Measurements from ENCODE around the gene MRPL38.

MRPL38 gene

GRCh38 chr17:75904749-75905521, at the start of gene MRPL38 (continued):
- TF ChIP-seq YY2 (tag by site-specific recombination; IDR thresholded peaks at IDR 0.05): peak; percentile 84
- TF ChIP-seq ZNF660 (tag by site-specific recombination; IDR thresholded peaks at IDR 0.05): peak; percentile 96
- TF ChIP-seq ZNF473 (tag by site-specific recombination; IDR thresholded peaks at IDR 0.05): no peak
- peak; percentile 82; the same call in 1 of the 2 replicates for TF ChIP-seq ZNF449 (tag by site-specific recombination; IDR thresholded peaks at IDR 0.05)
- peak; percentile 96 for TF ChIP-seq ZNF561 (tag by site-specific recombination; IDR thresholded peaks at IDR 0.05; ENCODE audit: borderline replicate concordance)
- TF ChIP-seq HOXD13 (CRISPR knock-in tag; IDR thresholded peaks at IDR 0.05; ENCODE audit: borderline replicate concordance): no peak
- peak; percentile 64; the same call in 1 of the 2 replicates for TF ChIP-seq ZNF10 (tag by site-specific recombination; IDR thresholded peaks at IDR 0.05)
- TF ChIP-seq ZNF501 (tag by site-specific recombination; IDR thresholded peaks at IDR 0.05): peak; percentile 86
- TF ChIP-seq SP3 (tag by site-specific recombination; IDR thresholded peaks at IDR 0.05): peak; percentile 96
- TF ChIP-seq ZNF248 (tag by site-specific recombination; IDR thresholded peaks at IDR 0.05): no peak
- peak; percentile 100 for TF ChIP-seq ZBTB8A (tag by site-specific recombination; IDR thresholded peaks at IDR 0.05)
- TF ChIP-seq ZNF335 (tag by site-specific recombination; conservative IDR thresholded peaks at IDR 0.05): peak; percentile 91
- TF ChIP-seq TRIM28 (IDR thresholded peaks at IDR 0.05; ENCODE audit: borderline replicate concordance, low read length): peak; percentile 33; the same call in 1 of the 2 replicates
- peak; percentile 77 for TF ChIP-seq GLIS1 (tag by site-specific recombination; IDR thresholded peaks at IDR 0.05)
- TF ChIP-seq ZNF518A (tag by site-specific recombination; conservative IDR thresholded peaks at IDR 0.05; ENCODE audit: low read depth): peak; percentile 46
- peak; percentile 29; the same call in 1 of the 2 replicates for TF ChIP-seq ZNF341 (tag by site-specific recombination; IDR thresholded peaks at IDR 0.05; ENCODE audit: low read depth)
- 0 out of 2 replicates have a peak, but pooled peaks have one; percentile 15 for TF ChIP-seq OSR2 (tag by site-specific recombination; IDR thresholded peaks at IDR 0.05)
- peak; percentile 70 for TF ChIP-seq ZNF843 (tag by site-specific recombination; IDR thresholded peaks at IDR 0.05)
- peak; percentile 40 for TF ChIP-seq FEZF1 (tag by site-specific recombination; IDR thresholded peaks at IDR 0.05)
- no peak for TF ChIP-seq ZNF626 (tag by site-specific recombination; IDR thresholded peaks at IDR 0.05)
- peak; percentile 71; the same call in 1 of the 2 replicates for TF ChIP-seq ZNF785 (tag by site-specific recombination; IDR thresholded peaks at IDR 0.05)
- TF ChIP-seq MZF1 (tag by site-specific recombination; IDR thresholded peaks at IDR 0.05; ENCODE audit: borderline replicate concordance): peak; percentile 33; the same call in 1 of the 2 replicates
- 0 out of 2 replicates have a peak, but pooled peaks have one; percentile 14 for TF ChIP-seq ZNF16 (tag by site-specific recombination; IDR thresholded peaks at IDR 0.05; ENCODE audit: low read depth)
- 0 out of 2 replicates have a peak, but pooled peaks have one; percentile 46 for TF ChIP-seq ZNF18 (tag by site-specific recombination; IDR thresholded peaks at IDR 0.05)
- TF ChIP-seq ZSCAN30 (tag by site-specific recombination; IDR thresholded peaks at IDR 0.05): peak; percentile 100
- TF ChIP-seq ZNF558 (tag by site-specific recombination; IDR thresholded peaks at IDR 0.05): 0 out of 2 replicates have a peak, but pooled peaks have one; percentile 12
- peak; percentile 77; the same call in 1 of the 2 replicates for TF ChIP-seq HIC1 (tag by site-specific recombination; IDR thresholded peaks at IDR 0.05)
- peak; percentile 75 for TF ChIP-seq KLF10 (tag by site-specific recombination; IDR thresholded peaks at IDR 0.05)
- peak; percentile 95 for TF ChIP-seq ZBTB17 (tag by site-specific recombination; IDR thresholded peaks at IDR 0.05)
